DOHH2 (cell line): Measurements from ENCODE around the gene C4orf50.

Source experiments
- H3F3A ChIP-seq: fragments of 200-600 bp; sonication (generic), shearing (Covaris generic); 2 replicates; pipeline ENCODE4 v1.6.0; 2016; ENCODE audit warnings: antibody characterized with exemption, mild to moderate bottlenecking; ENCODE audit not compliant: control insufficient read depth, insufficient read depth
- H3K27ac ChIP-seq: fragments of 200-600 bp; sonication (generic); 2 replicates; pipeline ENCODE4 v1.5.1; 2014; ENCODE audit warnings: low read depth, mild to moderate bottlenecking, low read length, moderate library complexity
- H3K27me3 ChIP-seq: fragments of 200-600 bp; sonication (generic); 2 replicates; pipeline ENCODE4 v1.6.1; 2014; ENCODE audit warnings: mild to moderate bottlenecking, low read length, mixed read lengths; ENCODE audit not compliant: control insufficient read depth
- H3K36me3 ChIP-seq: fragments of 200-600 bp; sonication (generic); 2 replicates; pipeline ENCODE4 v1.6.1; 2014; ENCODE audit warnings: mild to moderate bottlenecking, low read length, moderate library complexity, mixed read lengths; ENCODE audit not compliant: control insufficient read depth
- H3K4me1 ChIP-seq: fragments of 200-600 bp; sonication (generic); 2 replicates; pipeline ENCODE4 v1.6.1; 2014; ENCODE audit warnings: mild to moderate bottlenecking, low read length, mixed read lengths; ENCODE audit not compliant: control insufficient read depth
- H3K4me2 ChIP-seq: fragments of 200-600 bp; sonication (generic); 2 replicates; pipeline ENCODE4 v1.6.0; 2014; ENCODE audit warnings: mild to moderate bottlenecking, low read length, moderate library complexity
- H3K4me3 ChIP-seq: fragments of 200-600 bp; sonication (generic); 2 replicates; pipeline ENCODE4 v1.5.1; 2014; ENCODE audit warnings: mild to moderate bottlenecking, low read length, mixed read lengths
- H3K79me2 ChIP-seq: fragments of 200-600 bp; sonication (generic); 2 replicates; pipeline ENCODE4 v1.6.1; 2014; ENCODE audit warnings: mild to moderate bottlenecking, low read length, mixed read lengths; ENCODE audit not compliant: control insufficient read depth
- H3K9me2 ChIP-seq: fragments of 200-600 bp; sonication (generic); replicated peaks from 2 replicates; pipeline ENCODE4 v1.6.1; 2014; ENCODE audit warnings: mild to moderate bottlenecking, low read length, mixed read lengths; ENCODE audit not compliant: control insufficient read depth
- H3K9me3 ChIP-seq: fragments of 200-600 bp; sonication (generic); 2 replicates; pipeline ENCODE4 v1.6.1; 2014; ENCODE audit warnings: antibody characterized with exemption, low read length, mixed read lengths; ENCODE audit not compliant: control insufficient read depth, insufficient read depth
- H4K20me1 ChIP-seq: fragments of 200-600 bp; sonication (generic); 2 replicates; pipeline ENCODE4 v1.6.0; 2014; ENCODE audit warnings: low read depth, mild to moderate bottlenecking, antibody characterized with exemption, low read length, moderate library complexity; ENCODE audit not compliant: control insufficient read depth, insufficient read depth
- CTCF ChIP-seq: fragments of 200-600 bp; sonication (generic); IDR thresholded peaks from one replicate; pipeline ENCODE4 v1.5.1; 2014; ENCODE audit warnings: antibody characterized with exemption, mild to moderate bottlenecking, low read depth, low read length; ENCODE audit not compliant: poor library complexity, severe bottlenecking
- EZH2phosphoT487 ChIP-seq: fragments of 200-600 bp; sonication (generic); IDR thresholded peaks from 2 replicates; pipeline ENCODE4 v1.6.1; 2017; ENCODE audit warnings: borderline replicate concordance, mild to moderate bottlenecking, antibody characterized with exemption, low read length, moderate library complexity, mixed read lengths

Gene C4orf50

GRCh38 chr4:5971078-5971450 is 47.2 kb downstream of the C4orf50 start:
- Histone ChIP-seq H3K79me2 (no peaks in the 10 kb centered on the region), H3K27me3 (no peaks in the 10 kb centered on the region), H3K9me3 (no peaks in the 10 kb centered on the region), H3F3A (no peaks in the 10 kb centered on the region), H3K4me3 (no peak overlapping the region), H4K20me1 (no peaks in the 10 kb centered on the region), H3K27ac (no peak overlapping the region), H3K9me2 (no peaks in the 10 kb centered on the region), H3K36me3 (no peaks in the 10 kb centered on the region), H3K4me1 (no peaks in the 10 kb centered on the region), H3K4me2 (no peak overlapping the region)
- no peak for TF ChIP-seq EZH2phosphoT487
- no peak for TF ChIP-seq CTCF

- Histone ChIP-seq H3K4me1 (no peaks in the 10 kb centered on the region), H3F3A (no peaks in the 10 kb centered on the region), H3K9me3 (no peaks in the 10 kb centered on the region), H3K36me3 (no peaks in the 10 kb centered on the region), H3K79me2 (no peaks in the 10 kb centered on the region), H3K9me2 (no peaks in the 10 kb centered on the region), H3K27me3 (no peaks in the 10 kb centered on the region), H3K4me3 (no peak overlapping the region), H3K27ac (no peak overlapping the region), H3K4me2 (no peak overlapping the region), H4K20me1 (no peaks in the 10 kb centered on the region)
- no peak for TF ChIP-seq CTCF
- no peak for TF ChIP-seq EZH2phosphoT487
Measured at GRCh38 chr4:5970381-5971077, 47.7 kb downstream of the C4orf50 start.

- Histone ChIP-seq H3K79me2 (no peaks in the 10 kb centered on the region), H3K27me3 (no peaks in the 10 kb centered on the region), H4K20me1 (no peaks in the 10 kb centered on the region), H3K4me2 (no peak overlapping the region), H3K4me3 (no peak overlapping the region), H3K4me1 (no peaks in the 10 kb centered on the region), H3K9me3 (no peaks in the 10 kb centered on the region), H3K27ac (no peak overlapping the region), H3F3A (no peaks in the 10 kb centered on the region), H3K36me3 (no peaks in the 10 kb centered on the region), H3K9me2 (no peaks in the 10 kb centered on the region)
- no peak for TF ChIP-seq EZH2phosphoT487
- no peak for TF ChIP-seq CTCF
Measured at GRCh38 chr4:5969777-5970176, 48.5 kb downstream of the C4orf50 start.
